RKO (cell line): ENCODE measurements around the gene ITGBL1.
"Not testable (repeated sequence)": the region's sequence is repeated elsewhere in the genome, so short reads cannot be mapped to it uniquely, and the experiment has no call there.

ENCODE experiments used
- DNase-seq: peaks from one replicate; pipeline ENCODE4 v3.0.0-alpha.2; 2016; ENCODE audit warnings: low spot score

The ITGBL1 gene

GRCh38 chr13:101512650-101513049, 60.2 kb downstream of the ITGBL1 start:
- no peak for DNase-seq

GRCh38 chr13:101514100-101514499, 61.6 kb downstream of the ITGBL1 start:
- DNase-seq, result no peak

GRCh38 chr13:101514695-101515275, 62.3 kb downstream of the ITGBL1 start:
- DNase-seq, result peak; percentile 69

- no peak for DNase-seq
Measured at GRCh38 chr13:101515504-101515903, 63.0 kb downstream of the ITGBL1 start.

GRCh38 chr13:101516262-101516661, 63.8 kb downstream of the ITGBL1 start:
- DNase-seq, result no peak

GRCh38 chr13:101520672-101521071, 68.2 kb downstream of the ITGBL1 start:
- DNase-seq, result peak; percentile 59

GRCh38 chr13:101521371-101521770, 68.9 kb downstream of the ITGBL1 start:
- no peak for DNase-seq

- no peak for DNase-seq
Measured at GRCh38 chr13:101522607-101523006, 70.1 kb downstream of the ITGBL1 start.

GRCh38 chr13:101523154-101524131, 71.0 kb downstream of the ITGBL1 start:
- DNase-seq, result peak; percentile 76

- no peak for DNase-seq
Measured at GRCh38 chr13:101527130-101527529, 74.7 kb downstream of the ITGBL1 start.

- no peak for DNase-seq
Measured at GRCh38 chr13:101529422-101529821, 76.9 kb downstream of the ITGBL1 start.

GRCh38 chr13:101530293-101530692, 77.8 kb downstream of the ITGBL1 start:
- no peak for DNase-seq

GRCh38 chr13:101535192-101535746, 82.8 kb downstream of the ITGBL1 start:
- no peak for DNase-seq

- DNase-seq, result no peak
Measured at GRCh38 chr13:101536079-101536478, 83.6 kb downstream of the ITGBL1 start.

GRCh38 chr13:101544544-101544943, 92.1 kb downstream of the ITGBL1 start:
- DNase-seq, result not testable (repeated sequence)

GRCh38 chr13:101544979-101545378, 92.5 kb downstream of the ITGBL1 start:
- DNase-seq, result no peak

- no peak for DNase-seq
Measured at GRCh38 chr13:101545521-101545920, 93.0 kb downstream of the ITGBL1 start.

- no peak for DNase-seq
Measured at GRCh38 chr13:101552286-101552685, 99.8 kb downstream of the ITGBL1 start.

GRCh38 chr13:101552786-101553185, 100.3 kb downstream of the ITGBL1 start:
- no peak for DNase-seq

GRCh38 chr13:101554420-101555125, 102.1 kb downstream of the ITGBL1 start:
- no peak for DNase-seq

GRCh38 chr13:101555610-101556009, 103.1 kb downstream of the ITGBL1 start:
- no peak for DNase-seq

- DNase-seq, result no peak
Measured at GRCh38 chr13:101556676-101557123, 104.2 kb downstream of the ITGBL1 start.
